Activated CD4-positive, alpha-beta T cell treated with anti-CD3 and anti-CD28 coated beads, Interleukin-2, Interleukin-6, amounts not matched to agents 100 ng/mL and 50 ng/mL, durations not matched to agents 16 hours and 8 hours (primary cell): ENCODE measurements around the gene HDAC1.
"Not testable (repeated sequence)": the region's sequence is repeated elsewhere in the genome, so short reads cannot be mapped to it uniquely, and the experiment has no call there.

Source experiments
- DNase-seq: peaks from one replicate; pipeline ENCODE4 v3.0.0-alpha.2; 2020

Gene HDAC1

GRCh38 chr1:32351399-32352238, 59.7 kb downstream of the HDAC1 start:
- DNase-seq = peak; percentile 94

GRCh38 chr1:32352239-32352745, 60.4 kb downstream of the HDAC1 start:
- no peak for DNase-seq

GRCh38 chr1:32352831-32353383, 61.0 kb downstream of the HDAC1 start:
- DNase-seq = no peak

GRCh38 chr1:32353431-32353830, 61.5 kb downstream of the HDAC1 start:
- DNase-seq = no peak

- no peak for DNase-seq
Measured at GRCh38 chr1:32353886-32354570, 62.1 kb downstream of the HDAC1 start.

GRCh38 chr1:32355778-32356177, 63.9 kb downstream of the HDAC1 start:
- DNase-seq = not testable (repeated sequence)

GRCh38 chr1:32356478-32356877, 64.6 kb downstream of the HDAC1 start:
- DNase-seq = no peak

GRCh38 chr1:32357614-32358013, 65.7 kb downstream of the HDAC1 start:
- DNase-seq = no peak

GRCh38 chr1:32358435-32358834, 66.6 kb downstream of the HDAC1 start:
- no peak for DNase-seq

- no peak for DNase-seq
Measured at GRCh38 chr1:32361308-32361673, 69.4 kb downstream of the HDAC1 start.

GRCh38 chr1:32361674-32362473, 70.0 kb downstream of the HDAC1 start:
- DNase-seq = peak; percentile 13

- no peak for DNase-seq
Measured at GRCh38 chr1:32362474-32363313, 70.8 kb downstream of the HDAC1 start, which contains the start of the genes FAM229A and TSSK3. Gene FAM229A (minus strand): TSS chr1:32362485. CDS start chr1:32362091, 394 bp downstream. Gene TSSK3 (plus strand): TSS chr1:32362539. CDS start chr1:32362702, 163 bp downstream.

GRCh38 chr1:32363713-32364112, 71.8 kb downstream of the HDAC1 start:
- DNase-seq = no peak

GRCh38 chr1:32364836-32365235, 73.0 kb downstream of the HDAC1 start:
- DNase-seq = no peak

- no peak for DNase-seq
Measured at GRCh38 chr1:32365445-32365844, 73.6 kb downstream of the HDAC1 start.

- no peak for DNase-seq
Measured at GRCh38 chr1:32367912-32368635, 76.2 kb downstream of the HDAC1 start.

- peak; percentile 68 for DNase-seq
Measured at GRCh38 chr1:32372149-32372756, 80.4 kb downstream of the HDAC1 start.

- DNase-seq = no peak
Measured at GRCh38 chr1:32373996-32374592, 82.2 kb downstream of the HDAC1 start.

- DNase-seq = no peak
Measured at GRCh38 chr1:32376199-32376598, 84.3 kb downstream of the HDAC1 start.

GRCh38 chr1:32377541-32378220, 85.8 kb downstream of the HDAC1 start:
- no peak for DNase-seq
